ENCODE data around the gene ARFGEF3. TPM values are rescaled to one million over a fixed set of nuclear protein-coding genes. Genes with fewer than 3 reads are reported as not detected.

ARFGEF3 gene
- total and polyA plus RNA-seq, 10 of the 15 experiments (the other 5 are each of a cell fraction or from before 2014, with no cell fraction given): under 0.01 to 0.08 (median 0.02) TPM; not detected in 1

- H3K27ac ChIP-seq (ENCODE audit: control insufficient read depth, insufficient read depth): no peak overlapping the region
- H3K4me1 ChIP-seq (ENCODE audit: control insufficient read depth, insufficient read depth, low read length): no peaks in the 10 kb centered on the region
- ChIA-PET CTCF (interaction anchor here (0.6 to 4.6 kb wide), 6 partner anchors 17 to 1769 kb away, joined by 3 to 74 read pairs (median 4); no protein-coding TSS in a partner anchor), POLR2A (no interaction called here), SMC1A (ENCODE audit: uncharacterized antibody, unreplicated experiment) (interaction anchor here (7.1 kb wide), 1 partner anchor 170 kb away, joined by 46 read pairs; no protein-coding TSS in a partner anchor), RAD21 (ENCODE audit: unreplicated experiment) (interaction anchor here (1.0 kb wide), 1 partner anchor 169 kb away, joined by 4 read pairs; no protein-coding TSS in a partner anchor)
- ATAC-seq (no peak), FAIRE-seq (no peak), DNase-seq (ENCODE audit: low read depth, low spot score) (no peak)
- intact Hi-C loops (cut with micrococcal nuclease; ENCODE audit: unreplicated experiment): loop anchor here (5.0 kb wide), 1 partner anchor 117 kb away; the partner anchor contains the start of gene HEBP2
- H3K27me3 ChIP-seq (replicated peaks in 1 of 2; ENCODE audit: control insufficient read depth in 2 of 2, insufficient read depth in 2 of 2, low read length in 1 of 2): no peaks in the 10 kb centered on the region
- no peak overlapping the region for H2AFZ ChIP-seq (ENCODE audit: control insufficient read depth, low read depth, low read length)
- no peaks in the 10 kb centered on the region for H3K9me3 ChIP-seq (replicated peaks; ENCODE audit: control insufficient read depth, insufficient read depth, low read length)
- H3K4me3 ChIP-seq: no peak overlapping the region
- H3K9ac ChIP-seq (ENCODE audit: control insufficient read depth, insufficient read depth, low read length): no peak overlapping the region
- H3K79me2 ChIP-seq (ENCODE audit: control insufficient read depth, insufficient read depth, low read length): no peaks in the 10 kb centered on the region
- no peaks in the 10 kb centered on the region for H3K36me3 ChIP-seq (ENCODE audit: control insufficient read depth in 2 of 2, insufficient read depth in 2 of 2, low read length in 1 of 2)
- H3K4me2 ChIP-seq (ENCODE audit: control insufficient read depth, insufficient read depth): no peak overlapping the region
- TF ChIP-seq IKZF2 (IDR thresholded peaks at IDR 0.05) (no peak), ZBTB11 (CRISPR knock-in tag; IDR thresholded peaks at IDR 0.05) (no peak), CHD2 (IDR thresholded peaks at IDR 0.05; ENCODE audit: borderline replicate concordance, low read depth, low read length) (no peak), MEF2B (IDR thresholded peaks at IDR 0.05; ENCODE audit: partially characterized antibody, poor library complexity, severe bottlenecking) (no peak), TAF1 (IDR thresholded peaks at IDR 0.05; ENCODE audit: borderline replicate concordance, low read depth, low read length) (no peak), ZNF622 (IDR thresholded peaks at IDR 0.05) (no peak), NFYB (IDR thresholded peaks at IDR 0.05; ENCODE audit: insufficient read depth, low read depth, low read length) (no peak), POLR2AphosphoS5 (IDR thresholded peaks at IDR 0.05; ENCODE audit: low read length) (no peak), ZNF207 (IDR thresholded peaks at IDR 0.05; ENCODE audit: borderline replicate concordance) (no peak), SUZ12 (IDR thresholded peaks at IDR 0.05; ENCODE audit: unreplicated experiment) (no peak), SREBF2 (IDR thresholded peaks at IDR 0.05; ENCODE audit: low read length) (no peak), NFIC (IDR thresholded peaks at IDR 0.05; ENCODE audit: low read depth, low read length) (no peak)
- TF ChIP-seq, protein P1, sequence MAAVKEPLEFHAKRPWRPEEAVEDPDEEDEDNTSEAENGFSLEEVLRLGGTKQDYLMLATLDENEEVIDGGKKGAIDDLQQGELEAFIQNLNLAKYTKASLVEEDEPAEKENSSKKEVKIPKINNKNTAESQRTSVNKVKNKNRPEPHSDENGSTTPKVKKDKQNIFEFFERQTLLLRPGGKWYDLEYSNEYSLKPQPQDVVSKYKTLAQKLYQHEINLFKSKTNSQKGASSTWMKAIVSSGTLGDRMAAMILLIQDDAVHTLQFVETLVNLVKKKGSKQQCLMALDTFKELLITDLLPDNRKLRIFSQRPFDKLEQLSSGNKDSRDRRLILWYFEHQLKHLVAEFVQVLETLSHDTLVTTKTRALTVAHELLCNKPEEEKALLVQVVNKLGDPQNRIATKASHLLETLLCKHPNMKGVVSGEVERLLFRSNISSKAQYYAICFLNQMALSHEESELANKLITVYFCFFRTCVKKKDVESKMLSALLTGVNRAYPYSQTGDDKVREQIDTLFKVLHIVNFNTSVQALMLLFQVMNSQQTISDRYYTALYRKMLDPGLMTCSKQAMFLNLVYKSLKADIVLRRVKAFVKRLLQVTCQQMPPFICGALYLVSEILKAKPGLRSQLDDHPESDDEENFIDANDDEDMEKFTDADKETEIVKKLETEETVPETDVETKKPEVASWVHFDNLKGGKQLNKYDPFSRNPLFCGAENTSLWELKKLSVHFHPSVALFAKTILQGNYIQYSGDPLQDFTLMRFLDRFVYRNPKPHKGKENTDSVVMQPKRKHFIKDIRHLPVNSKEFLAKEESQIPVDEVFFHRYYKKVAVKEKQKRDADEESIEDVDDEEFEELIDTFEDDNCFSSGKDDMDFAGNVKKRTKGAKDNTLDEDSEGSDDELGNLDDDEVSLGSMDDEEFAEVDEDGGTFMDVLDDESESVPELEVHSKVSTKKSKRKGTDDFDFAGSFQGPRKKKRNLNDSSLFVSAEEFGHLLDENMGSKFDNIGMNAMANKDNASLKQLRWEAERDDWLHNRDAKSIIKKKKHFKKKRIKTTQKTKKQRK (IDR thresholded peaks at IDR 0.05; ENCODE audit: low read depth, low read length): no peak
- WGBS (ENCODE audit: insufficient coverage, insufficient replicate concordance, low lambda C conversion rate, missing lambda C conversion rate): 68% methylated on average over 6 of the region's 6 CpGs
- in situ Hi-C loops (cut with MboI): loop anchor here (5.0 kb wide), 1 partner anchor 168 kb away; no protein-coding TSS in a partner anchor
- no TSS peak for BruUV-seq (replicated peaks)
- no peaks in the 10 kb centered on the region for H4K20me1 ChIP-seq (ENCODE audit: control insufficient read depth, insufficient read depth)
These were observed 124.1 kb downstream of the ARFGEF3 start for GRCh38 chr6:138285800-138286199.

Data from GM12878 (cell line).